ENCODE results near the gene HSD11B1.

DNA sequence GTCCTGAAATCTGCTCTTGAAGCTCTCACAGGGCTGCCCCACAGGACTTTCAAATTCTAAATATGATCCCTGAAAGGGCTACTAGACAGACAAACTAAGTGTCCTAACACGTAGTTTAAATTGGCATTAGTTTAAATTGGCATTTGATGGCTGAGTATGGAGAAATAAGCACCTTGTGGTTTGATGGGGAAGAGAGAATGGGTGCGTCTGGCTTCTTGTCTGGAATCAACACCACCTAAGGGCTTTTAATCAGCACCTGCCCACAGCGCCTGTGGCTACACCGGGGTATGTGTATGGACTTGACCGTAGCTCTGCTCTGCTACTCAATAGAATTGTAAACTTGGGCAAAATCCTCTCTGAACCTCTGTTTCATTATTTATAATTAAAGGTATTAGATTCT is 46.7 kb upstream of the HSD11B1 start:
- TF ChIP-seq, protein P1, sequence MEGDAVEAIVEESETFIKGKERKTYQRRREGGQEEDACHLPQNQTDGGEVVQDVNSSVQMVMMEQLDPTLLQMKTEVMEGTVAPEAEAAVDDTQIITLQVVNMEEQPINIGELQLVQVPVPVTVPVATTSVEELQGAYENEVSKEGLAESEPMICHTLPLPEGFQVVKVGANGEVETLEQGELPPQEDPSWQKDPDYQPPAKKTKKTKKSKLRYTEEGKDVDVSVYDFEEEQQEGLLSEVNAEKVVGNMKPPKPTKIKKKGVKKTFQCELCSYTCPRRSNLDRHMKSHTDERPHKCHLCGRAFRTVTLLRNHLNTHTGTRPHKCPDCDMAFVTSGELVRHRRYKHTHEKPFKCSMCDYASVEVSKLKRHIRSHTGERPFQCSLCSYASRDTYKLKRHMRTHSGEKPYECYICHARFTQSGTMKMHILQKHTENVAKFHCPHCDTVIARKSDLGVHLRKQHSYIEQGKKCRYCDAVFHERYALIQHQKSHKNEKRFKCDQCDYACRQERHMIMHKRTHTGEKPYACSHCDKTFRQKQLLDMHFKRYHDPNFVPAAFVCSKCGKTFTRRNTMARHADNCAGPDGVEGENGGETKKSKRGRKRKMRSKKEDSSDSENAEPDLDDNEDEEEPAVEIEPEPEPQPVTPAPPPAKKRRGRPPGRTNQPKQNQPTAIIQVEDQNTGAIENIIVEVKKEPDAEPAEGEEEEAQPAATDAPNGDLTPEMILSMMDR (conservative IDR thresholded peaks at IDR 0.05; ENCODE audit: low read depth, low read length), result no peak
- TF ChIP-seq FOS (IDR thresholded peaks at IDR 0.05; ENCODE audit: low read depth, low read length) (no peak), POLR2A (IDR thresholded peaks at IDR 0.05; ENCODE audit: low read depth, low read length) (no peak), MAZ (IDR thresholded peaks at IDR 0.05; ENCODE audit: borderline replicate concordance, low read depth, low read length) (no peak), CEBPB (IDR thresholded peaks at IDR 0.05; ENCODE audit: low read depth, low read length) (no peak), BHLHE40 (IDR thresholded peaks at IDR 0.05; ENCODE audit: low read depth, low read length) (no peak)
- TF ChIP-seq, protein P2, sequence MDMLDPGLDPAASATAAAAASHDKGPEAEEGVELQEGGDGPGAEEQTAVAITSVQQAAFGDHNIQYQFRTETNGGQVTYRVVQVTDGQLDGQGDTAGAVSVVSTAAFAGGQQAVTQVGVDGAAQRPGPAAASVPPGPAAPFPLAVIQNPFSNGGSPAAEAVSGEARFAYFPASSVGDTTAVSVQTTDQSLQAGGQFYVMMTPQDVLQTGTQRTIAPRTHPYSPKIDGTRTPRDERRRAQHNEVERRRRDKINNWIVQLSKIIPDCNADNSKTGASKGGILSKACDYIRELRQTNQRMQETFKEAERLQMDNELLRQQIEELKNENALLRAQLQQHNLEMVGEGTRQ (IDR thresholded peaks at IDR 0.05; ENCODE audit: low read depth, low read length), result no peak

All from IMR-90 (cell line).